ENCODE results near the gene TMUB1.
A peak's percentile ranks its signal among the peaks of the same experiment; 100 is the strongest.

Gene TMUB1

DNA sequence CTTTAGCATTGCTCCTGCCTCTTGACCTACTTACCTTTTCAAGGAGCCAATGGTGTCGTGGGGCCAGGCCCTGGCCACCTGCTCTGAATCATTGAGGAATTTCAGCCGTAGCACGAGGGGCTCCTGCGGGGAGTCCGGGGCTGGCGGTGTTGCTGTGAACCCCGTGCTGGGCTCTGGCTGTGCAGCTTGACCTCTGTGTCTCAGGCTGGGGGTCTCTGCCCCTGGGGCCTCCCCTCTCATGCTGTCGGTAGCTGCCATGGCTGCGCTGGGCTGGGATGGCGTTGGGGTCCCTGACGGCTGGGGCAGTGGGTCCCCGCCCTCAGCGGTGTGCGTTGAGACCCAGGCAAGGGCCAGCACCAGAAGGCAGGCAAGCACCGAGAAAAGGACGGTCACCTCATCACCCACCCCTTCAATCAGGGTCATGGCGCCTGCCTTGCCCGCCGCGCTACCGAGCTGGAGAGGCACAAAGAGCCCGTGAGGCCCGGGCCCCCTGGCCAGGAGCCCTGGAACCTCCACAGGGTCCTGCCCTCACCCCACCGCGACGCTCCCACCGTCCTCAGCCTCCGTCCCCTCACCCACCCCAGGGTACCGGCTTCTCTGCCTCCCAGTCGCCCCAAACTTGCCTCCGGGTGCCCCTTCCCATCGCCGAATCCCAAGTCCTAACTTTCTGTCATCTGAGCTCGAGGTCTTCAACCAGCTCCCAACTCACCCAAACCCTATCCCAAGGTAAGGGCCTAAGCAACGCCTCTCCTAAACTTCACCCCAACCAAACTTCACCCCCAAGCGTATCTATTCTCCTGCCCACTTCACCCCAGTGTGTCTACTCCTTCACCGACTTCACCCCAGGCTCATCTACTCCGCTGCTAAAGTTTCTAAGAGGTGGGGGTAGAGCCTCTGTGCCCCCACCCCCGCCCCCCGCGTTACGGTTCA, 887 bp downstream of the TMUB1 start:
- H2AFZ ChIP-seq (ENCODE audit: low read depth, low read length, severe bottlenecking): peak overlapping the region; percentile 96

DNA sequence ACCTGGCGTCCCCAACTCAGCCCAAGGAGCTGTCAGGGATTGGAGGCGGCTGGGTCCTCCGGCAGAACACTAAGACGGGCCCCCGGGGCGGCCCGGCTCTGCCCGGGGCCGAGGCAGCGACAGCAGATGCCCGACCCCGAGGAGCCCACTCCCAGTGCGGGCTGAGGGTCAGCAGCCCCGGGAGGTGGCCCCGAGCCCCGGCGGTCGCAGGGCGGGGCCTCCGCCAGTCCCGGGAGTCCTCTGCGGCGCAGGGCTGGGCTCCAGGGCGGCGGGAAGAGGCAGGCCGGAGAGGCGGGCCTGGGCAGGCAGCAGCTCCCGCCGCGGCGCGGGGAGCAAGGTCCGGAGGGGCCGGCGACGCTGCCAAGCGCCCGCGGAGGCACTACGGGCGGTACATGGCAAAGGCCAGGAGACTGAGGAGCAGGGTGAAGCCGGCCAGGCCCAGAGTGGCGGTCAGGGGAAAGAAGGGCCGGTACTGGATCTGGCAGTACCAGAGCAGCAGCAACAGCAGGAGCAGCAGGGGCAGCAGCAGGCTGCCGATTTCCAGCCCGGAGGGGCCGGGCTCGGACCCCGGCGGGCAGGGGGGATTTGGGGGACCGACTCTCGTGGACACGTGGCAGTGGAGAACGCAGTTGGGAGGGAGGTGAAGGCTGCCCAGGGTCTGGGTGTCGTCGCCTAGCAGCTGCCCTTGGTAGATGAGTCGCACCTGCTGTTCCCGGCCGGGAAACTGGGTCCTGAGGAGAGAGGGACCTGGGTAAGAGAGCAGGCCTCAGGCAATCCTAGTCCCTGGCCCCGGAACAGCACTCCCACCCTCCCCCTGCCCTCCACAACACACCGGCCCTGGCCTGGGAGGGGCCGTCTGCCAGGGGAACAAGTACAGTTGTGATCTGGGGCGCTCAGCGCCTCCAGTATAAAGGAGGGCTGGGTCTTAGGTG, 1.9 kb downstream of the TMUB1 start:
- Histone ChIP-seq H3K9me2 (replicated peaks; ENCODE audit: insufficient read depth, low read length) (no peaks in the 10 kb centered on the region), H4K20me1 (ENCODE audit: low read depth, low read length) (no peaks in the 10 kb centered on the region), H3F3A (ENCODE audit: insufficient read depth) (peaks cover 14% of the 10 kb centered on the region; the same call in 1 of the 2 replicates), H3K79me2 (ENCODE audit: insufficient read depth, low read length) (peaks cover 29% of the 10 kb centered on the region), H3K4me2 (ENCODE audit: low read depth, low read length, poor library complexity, severe bottlenecking) (peak overlapping the region; percentile 69), H3K36me3 (ENCODE audit: low read length) (no peaks in the 10 kb centered on the region), H3K27ac (ENCODE audit: low read depth, low read length) (peak overlapping the region; percentile 62), H3K4me3 (ENCODE audit: insufficient read depth, low read length, poor library complexity, severe bottlenecking) (peak overlapping the region; percentile 83), H2AFZ (ENCODE audit: low read depth, low read length, severe bottlenecking) (peak overlapping the region; percentile 42), H3K9ac (ENCODE audit: low read length) (peak overlapping the region; percentile 82), H3K9me3 (ENCODE audit: insufficient read depth, low read length) (no peaks in the 10 kb centered on the region), H3K27me3 (ENCODE audit: low read length) (no peaks in the 10 kb centered on the region)
- TF ChIP-seq, protein P1, sequence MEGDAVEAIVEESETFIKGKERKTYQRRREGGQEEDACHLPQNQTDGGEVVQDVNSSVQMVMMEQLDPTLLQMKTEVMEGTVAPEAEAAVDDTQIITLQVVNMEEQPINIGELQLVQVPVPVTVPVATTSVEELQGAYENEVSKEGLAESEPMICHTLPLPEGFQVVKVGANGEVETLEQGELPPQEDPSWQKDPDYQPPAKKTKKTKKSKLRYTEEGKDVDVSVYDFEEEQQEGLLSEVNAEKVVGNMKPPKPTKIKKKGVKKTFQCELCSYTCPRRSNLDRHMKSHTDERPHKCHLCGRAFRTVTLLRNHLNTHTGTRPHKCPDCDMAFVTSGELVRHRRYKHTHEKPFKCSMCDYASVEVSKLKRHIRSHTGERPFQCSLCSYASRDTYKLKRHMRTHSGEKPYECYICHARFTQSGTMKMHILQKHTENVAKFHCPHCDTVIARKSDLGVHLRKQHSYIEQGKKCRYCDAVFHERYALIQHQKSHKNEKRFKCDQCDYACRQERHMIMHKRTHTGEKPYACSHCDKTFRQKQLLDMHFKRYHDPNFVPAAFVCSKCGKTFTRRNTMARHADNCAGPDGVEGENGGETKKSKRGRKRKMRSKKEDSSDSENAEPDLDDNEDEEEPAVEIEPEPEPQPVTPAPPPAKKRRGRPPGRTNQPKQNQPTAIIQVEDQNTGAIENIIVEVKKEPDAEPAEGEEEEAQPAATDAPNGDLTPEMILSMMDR (IDR thresholded peaks at IDR 0.05; ENCODE audit: insufficient read depth, low read length, poor library complexity, severe bottlenecking): no peak
- no peak for TF ChIP-seq EZH2phosphoT487 (conservative IDR thresholded peaks at IDR 0.05; ENCODE audit: low read length)

More for the DNA sequence above, 887 bp downstream of the TMUB1 start:
- Histone ChIP-seq H3K27me3 (ENCODE audit: low read length) (no peaks in the 10 kb centered on the region), H3K36me3 (ENCODE audit: low read length) (no peaks in the 10 kb centered on the region), H3F3A (ENCODE audit: insufficient read depth) (peaks cover 14% of the 10 kb centered on the region; the same call in 1 of the 2 replicates), H3K4me3 (ENCODE audit: insufficient read depth, low read length, poor library complexity, severe bottlenecking) (peak overlapping the region; percentile 77), H3K9me2 (replicated peaks; ENCODE audit: insufficient read depth, low read length) (no peaks in the 10 kb centered on the region), H4K20me1 (ENCODE audit: low read depth, low read length) (no peaks in the 10 kb centered on the region), H3K9me3 (ENCODE audit: insufficient read depth, low read length) (no peaks in the 10 kb centered on the region), H3K27ac (ENCODE audit: low read depth, low read length) (peak overlapping the region; percentile 70), H3K79me2 (ENCODE audit: insufficient read depth, low read length) (peaks cover 29% of the 10 kb centered on the region), H3K4me2 (ENCODE audit: low read depth, low read length, poor library complexity, severe bottlenecking) (peak overlapping the region; percentile 69), H3K9ac (ENCODE audit: low read length) (peak overlapping the region; percentile 82)
- TF ChIP-seq, protein P1 (IDR thresholded peaks at IDR 0.05; ENCODE audit: insufficient read depth, low read length, poor library complexity, severe bottlenecking): no peak
- TF ChIP-seq EZH2phosphoT487 (conservative IDR thresholded peaks at IDR 0.05; ENCODE audit: low read length): no peak

DNA sequence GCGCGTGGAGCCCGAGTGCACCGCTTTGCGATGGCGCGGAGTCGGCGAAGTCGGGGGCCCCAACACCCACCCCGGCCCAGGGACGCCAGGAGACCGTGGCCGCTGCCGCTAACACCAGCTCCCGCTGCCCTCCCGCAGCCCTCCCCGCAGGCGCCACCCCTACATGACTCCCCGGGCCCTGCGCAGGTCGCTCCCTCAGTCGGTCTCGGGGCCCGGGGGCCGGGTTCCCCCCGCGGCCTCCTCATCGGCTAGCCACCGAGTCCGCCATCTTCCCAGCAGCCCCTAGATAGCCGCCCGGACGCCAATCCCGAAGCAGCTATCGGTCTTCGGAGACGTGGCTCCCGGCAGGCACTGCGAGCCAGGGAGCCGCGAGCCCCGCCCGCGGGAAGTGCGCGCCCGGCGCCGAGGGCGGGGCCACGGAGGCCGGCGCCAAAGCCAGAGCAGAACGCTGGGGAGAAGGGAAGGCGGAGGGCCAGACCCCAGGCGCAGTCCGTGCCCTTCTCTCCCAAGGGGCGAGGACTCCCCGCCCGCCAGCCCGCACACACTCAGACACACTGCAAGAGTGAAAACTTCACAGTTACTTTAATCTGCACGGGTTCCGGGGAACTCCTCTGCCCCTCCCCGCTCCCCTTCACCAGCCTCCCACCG, 2.6 kb downstream of the TMUB1 start, which contains the start of gene FASTK:
Gene FASTK, minus strand, starts transcription at position 288 of the 648 bp plus-strand sequence. Its CDS starts 43 bp downstream, at position 245.
- TF ChIP-seq, protein P1 (IDR thresholded peaks at IDR 0.05; ENCODE audit: insufficient read depth, low read length, poor library complexity, severe bottlenecking): no peak
- TF ChIP-seq EZH2phosphoT487 (conservative IDR thresholded peaks at IDR 0.05; ENCODE audit: low read length): no peak

More for the DNA sequence above, 2.6 kb downstream of the TMUB1 start, which contains the start of gene FASTK:
- Histone ChIP-seq H3K4me2 (ENCODE audit: low read depth, low read length, poor library complexity, severe bottlenecking) (peak within 1 kb of the TSS; percentile 69), H3K27ac (ENCODE audit: low read depth, low read length) (peak within 1 kb of the TSS; percentile 62), H4K20me1 (ENCODE audit: low read depth, low read length) (no peaks in the 10 kb centered on the region), H3K36me3 (ENCODE audit: low read length) (no peaks in the 10 kb centered on the region), H3K27me3 (ENCODE audit: low read length) (no peaks in the 10 kb centered on the region), H3K4me3 (ENCODE audit: insufficient read depth, low read length, poor library complexity, severe bottlenecking) (peak within 1 kb of the TSS; percentile 83), H3K9me2 (replicated peaks; ENCODE audit: insufficient read depth, low read length) (no peaks in the 10 kb centered on the region), H3K9me3 (ENCODE audit: insufficient read depth, low read length) (no peaks in the 10 kb centered on the region), H3K79me2 (ENCODE audit: insufficient read depth, low read length) (peaks cover 29% of the 10 kb centered on the region), H2AFZ (ENCODE audit: low read depth, low read length, severe bottlenecking) (peak within 1 kb of the TSS; percentile 42), H3K9ac (ENCODE audit: low read length) (peak within 1 kb of the TSS; percentile 82), H3F3A (ENCODE audit: insufficient read depth) (peaks cover 14% of the 10 kb centered on the region; the same call in 1 of the 2 replicates)

Measured in SU-DHL-6 (cell line).